Bronchial epithelial cell (primary cell): Measurements from ENCODE around the gene PPM1M. TPM values are rescaled to one million over a fixed set of nuclear protein-coding genes. Genes with fewer than 3 reads are reported as not detected.
A peak's percentile ranks its signal among the peaks of the same experiment; 100 is the strongest.

Experiments used
- DNase-seq: peaks from one replicate; pipeline ENCODE4 v3.0.0-alpha.2; 2010; ENCODE audit warnings: low read depth
- FAIRE-seq: peaks from 2 replicates; lab custom pipeline; 2011; peaks lifted over from hg19 to GRCh38; lab: Jason Lieb, UNC
- H3K27me3 ChIP-seq: 2 replicates; pipeline ENCODE4 v1.5.1; 2011; ENCODE audit warnings: low read length; ENCODE audit not compliant: control insufficient read depth, insufficient read depth
- H3K36me3 ChIP-seq: 2 replicates; pipeline ENCODE4 v1.5.1; 2011; ENCODE audit warnings: low read length; ENCODE audit not compliant: control insufficient read depth, insufficient read depth
- H3K4me3 ChIP-seq: 2 replicates; pipeline ENCODE4 v1.5.1; 2011; ENCODE audit warnings: mild to moderate bottlenecking, low read depth, low read length, control low read depth
- total RNA-seq: library from RNA; depleted of rRNA; stranded (reverse); fragments of >200 nt; gene quantifications from 2 replicates; pipeline ENCODE4 v1.2.1, GENCODE V29; 2014
- TF ChIP-seq, protein P1 (sequence below): IDR thresholded peaks from 2 replicates; pipeline ENCODE4 v1.5.1; 2011; ENCODE audit warnings: mild to moderate bottlenecking, moderate library complexity, low read length, control low read depth, inconsistent platforms; ENCODE audit not compliant: insufficient read depth, severe bottlenecking

The PPM1M gene
- total RNA-seq, 1 donor from 2014 or later, result 2.6 TPM

DNA sequence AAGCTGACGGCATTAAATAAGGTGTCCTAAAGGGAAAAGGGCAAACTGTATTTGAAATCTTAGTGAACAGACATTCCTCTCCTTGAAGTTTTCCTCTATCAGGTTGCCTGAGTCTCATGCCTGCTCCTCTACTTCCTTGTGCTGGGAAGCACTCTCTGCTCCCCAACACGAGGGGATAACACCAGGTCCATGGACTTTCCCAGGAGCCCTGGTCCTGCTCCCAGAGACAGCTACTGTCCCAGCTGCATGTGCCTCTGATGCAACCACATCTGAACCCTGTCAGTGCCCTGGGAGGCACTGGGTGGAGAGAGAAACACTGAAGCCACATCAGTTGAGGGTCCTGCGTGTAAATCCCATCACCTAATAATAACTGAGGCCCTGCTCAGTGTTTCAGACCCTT is 27.5 kb upstream of the PPM1M start:
- Histone ChIP-seq H3K27me3 (no peaks in the 10 kb centered on the region), H3K36me3 (peaks cover 8% of the 10 kb centered on the region), H3K4me3 (no peak overlapping the region)
- DNase-seq (no peak), FAIRE-seq (no peak)
- TF ChIP-seq, protein P1, sequence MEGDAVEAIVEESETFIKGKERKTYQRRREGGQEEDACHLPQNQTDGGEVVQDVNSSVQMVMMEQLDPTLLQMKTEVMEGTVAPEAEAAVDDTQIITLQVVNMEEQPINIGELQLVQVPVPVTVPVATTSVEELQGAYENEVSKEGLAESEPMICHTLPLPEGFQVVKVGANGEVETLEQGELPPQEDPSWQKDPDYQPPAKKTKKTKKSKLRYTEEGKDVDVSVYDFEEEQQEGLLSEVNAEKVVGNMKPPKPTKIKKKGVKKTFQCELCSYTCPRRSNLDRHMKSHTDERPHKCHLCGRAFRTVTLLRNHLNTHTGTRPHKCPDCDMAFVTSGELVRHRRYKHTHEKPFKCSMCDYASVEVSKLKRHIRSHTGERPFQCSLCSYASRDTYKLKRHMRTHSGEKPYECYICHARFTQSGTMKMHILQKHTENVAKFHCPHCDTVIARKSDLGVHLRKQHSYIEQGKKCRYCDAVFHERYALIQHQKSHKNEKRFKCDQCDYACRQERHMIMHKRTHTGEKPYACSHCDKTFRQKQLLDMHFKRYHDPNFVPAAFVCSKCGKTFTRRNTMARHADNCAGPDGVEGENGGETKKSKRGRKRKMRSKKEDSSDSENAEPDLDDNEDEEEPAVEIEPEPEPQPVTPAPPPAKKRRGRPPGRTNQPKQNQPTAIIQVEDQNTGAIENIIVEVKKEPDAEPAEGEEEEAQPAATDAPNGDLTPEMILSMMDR, result no peak

DNA sequence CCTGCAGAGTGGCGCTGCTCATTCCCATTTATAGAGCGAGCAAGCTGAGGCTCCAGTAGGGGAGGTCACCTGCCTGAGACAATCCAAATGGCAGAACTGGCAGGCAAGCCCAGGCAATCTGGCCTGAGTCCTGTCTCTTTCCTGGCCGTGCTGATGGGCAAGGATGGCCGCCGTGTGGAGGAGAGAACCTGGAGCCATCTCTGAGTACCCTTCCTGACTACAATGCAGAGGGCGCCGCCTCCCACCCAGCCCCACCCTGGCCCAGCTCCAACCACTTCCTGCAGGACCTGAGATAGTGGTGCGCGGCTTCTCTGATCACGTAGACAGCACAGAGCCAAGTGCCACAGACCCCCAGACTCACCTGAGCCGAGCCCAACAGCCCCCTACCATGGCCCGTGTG is 27.1 kb upstream of the PPM1M start:
- H3K36me3 ChIP-seq, result peaks cover 7% of the 10 kb centered on the region
- TF ChIP-seq, protein P1, result no peak
- no peak overlapping the region for H3K4me3 ChIP-seq

GRCh38 chr3:52218937-52219650 is 26.5 kb upstream of the PPM1M start:
- no peak for FAIRE-seq
- Histone ChIP-seq H3K4me3 (no peak overlapping the region), H3K36me3 (peaks cover 5% of the 10 kb centered on the region), H3K27me3 (no peaks in the 10 kb centered on the region)
- DNase-seq, result no peak
- TF ChIP-seq, protein P1, result no peak

More for the DNA sequence above, 27.1 kb upstream of the PPM1M start:
- H3K27me3 ChIP-seq, result no peaks in the 10 kb centered on the region
- no peak for FAIRE-seq
- no peak for DNase-seq

DNA sequence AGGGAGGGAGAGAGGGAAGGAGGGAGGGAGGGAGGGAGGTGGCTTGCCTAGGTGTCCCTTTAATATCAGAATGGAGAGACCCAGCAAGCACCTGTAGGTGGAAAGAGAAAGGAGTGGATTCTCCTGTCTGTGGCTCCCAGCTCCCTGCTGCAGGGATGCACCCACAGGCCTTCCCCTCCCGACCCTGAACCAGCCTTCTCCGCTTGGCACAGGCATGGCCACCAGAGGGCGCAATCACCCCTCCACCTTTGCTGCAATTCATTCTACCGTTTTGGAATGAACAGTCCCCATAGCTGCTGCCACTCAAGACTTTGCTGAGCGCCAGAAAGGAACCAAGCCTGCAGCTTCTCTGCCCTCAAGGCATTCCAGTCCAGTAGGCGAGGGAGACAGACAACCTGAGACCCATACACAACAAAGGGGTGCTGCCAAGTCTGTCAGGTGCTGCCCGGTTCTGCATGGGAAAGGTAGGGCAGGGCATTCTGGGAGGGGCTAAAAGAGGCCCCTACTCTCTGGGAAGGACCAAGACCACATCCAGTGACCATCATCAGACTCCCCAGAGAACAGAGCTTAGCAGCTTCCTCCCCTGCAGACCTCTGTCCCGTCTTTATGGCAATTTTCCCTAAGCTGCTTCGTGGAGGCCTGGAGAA is 25.1 kb upstream of the PPM1M start:
- H3K36me3 ChIP-seq, result no peaks in the 10 kb centered on the region
- DNase-seq (peak; percentile 50), FAIRE-seq (no peak)
- TF ChIP-seq, protein P1, result peak; percentile 99
- no peak overlapping the region for H3K4me3 ChIP-seq
- H3K27me3 ChIP-seq, result no peaks in the 10 kb centered on the region

GRCh38 chr3:52221141-52221562 is 24.4 kb upstream of the PPM1M start:
- no peak for FAIRE-seq
- Histone ChIP-seq H3K27me3 (no peaks in the 10 kb centered on the region), H3K4me3 (no peak overlapping the region), H3K36me3 (no peaks in the 10 kb centered on the region)
- DNase-seq, result no peak
- TF ChIP-seq, protein P1, result no peak
